Glutamatergic neuron (in vitro differentiated cells): Measurements from ENCODE around the gene FGF22. TPM values are rescaled to one million over a fixed set of nuclear protein-coding genes. Genes with fewer than 3 reads are reported as not detected.

ENCODE experiments used
- DNase-seq: peaks from one replicate; pipeline ENCODE4 v3.0.0; 2022
- H3K27ac Mint-ChIP-seq: one replicate; pipeline ENCODE4 v1.8.0; 2020; ENCODE audit warnings: mild to moderate bottlenecking, mixed read lengths, inconsistent platforms; ENCODE audit not compliant: unreplicated experiment
- H3K27me3 Mint-ChIP-seq: one replicate; pipeline ENCODE4 v1.8.0; 2020; ENCODE audit warnings: mild to moderate bottlenecking, moderate library complexity, mixed read lengths, inconsistent platforms; ENCODE audit not compliant: unreplicated experiment
- H3K36me3 Mint-ChIP-seq: one replicate; pipeline ENCODE4 v1.8.0; 2020; ENCODE audit warnings: mild to moderate bottlenecking, mixed read lengths, inconsistent platforms; ENCODE audit not compliant: unreplicated experiment
- H3K4me1 Mint-ChIP-seq: one replicate; pipeline ENCODE4 v1.8.0; 2020; ENCODE audit warnings: mild to moderate bottlenecking, low read depth, mixed read lengths, inconsistent platforms; ENCODE audit not compliant: unreplicated experiment
- H3K4me3 Mint-ChIP-seq: one replicate; pipeline ENCODE4 v1.8.0; 2020; ENCODE audit warnings: mild to moderate bottlenecking, mixed read lengths, inconsistent platforms; ENCODE audit not compliant: unreplicated experiment
- H3K9me3 Mint-ChIP-seq: one replicate; pipeline ENCODE4 v1.8.0; 2020; ENCODE audit warnings: mild to moderate bottlenecking, moderate library complexity, mixed read lengths, inconsistent platforms; ENCODE audit not compliant: unreplicated experiment
- total RNA-seq: library from RNA; stranded (reverse); fragmentation: NEBNext Ultra II Directional; extraction: Animal tissue kit (Norgen Biotek cat#: 25700); gene quantifications from one replicate; pipeline ENCODE4 v1.2.1, GENCODE V29; 2021; ENCODE audit not compliant: unreplicated experiment
- TF ChIP-seq, protein P1 (sequence below): fragments of 200-600 bp; sonication (generic); IDR thresholded peaks from one replicate; pipeline ENCODE4 v1.5.0; 2021; ENCODE audit not compliant: partially characterized antibody, unreplicated experiment

The FGF22 gene
- total RNA-seq, 1 donor from 2014 or later: 1.5 TPM

DNA sequence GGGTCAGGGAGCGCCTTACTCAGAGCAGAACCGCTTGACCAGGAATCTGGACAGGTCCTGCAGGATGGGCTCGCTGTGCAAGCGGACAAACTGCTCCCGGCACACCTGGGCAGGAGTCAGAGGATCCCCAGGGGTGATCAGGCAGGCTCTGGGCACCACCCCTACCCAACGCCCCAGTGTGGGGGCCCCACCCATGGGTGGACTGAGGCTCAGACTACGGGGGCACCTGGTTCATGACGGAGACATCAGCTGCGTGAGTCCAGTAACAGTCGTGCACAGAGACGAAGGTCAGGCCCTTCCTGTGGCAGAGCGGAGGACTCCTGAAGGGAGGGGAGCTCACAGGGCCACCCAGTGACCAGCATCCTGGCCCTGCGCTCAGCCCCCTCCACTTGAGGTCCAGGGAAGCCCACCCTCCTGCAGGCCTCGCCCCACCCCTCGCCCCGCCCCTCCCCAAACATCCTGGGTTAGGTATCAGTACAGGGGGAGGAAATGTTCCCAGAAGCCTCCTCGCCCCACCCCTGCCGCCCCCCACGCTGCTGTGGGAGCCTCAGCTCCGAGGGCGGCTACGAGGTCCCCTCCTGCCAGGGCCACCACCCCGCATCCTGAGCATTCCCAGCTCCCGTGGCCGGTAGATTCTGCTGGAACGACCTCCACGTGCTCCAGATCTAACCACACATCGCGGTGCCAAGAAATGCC is 22.0 kb upstream of the FGF22 start:
- Mint-ChIP-seq H3K4me1 (no peaks in the 10 kb centered on the region), H3K27ac (no peak overlapping the region), H3K36me3 (no peaks in the 10 kb centered on the region), H3K9me3 (peaks cover 9% of the 10 kb centered on the region), H3K4me3 (no peak overlapping the region), H3K27me3 (peaks cover 6% of the 10 kb centered on the region)
- TF ChIP-seq, protein P1, sequence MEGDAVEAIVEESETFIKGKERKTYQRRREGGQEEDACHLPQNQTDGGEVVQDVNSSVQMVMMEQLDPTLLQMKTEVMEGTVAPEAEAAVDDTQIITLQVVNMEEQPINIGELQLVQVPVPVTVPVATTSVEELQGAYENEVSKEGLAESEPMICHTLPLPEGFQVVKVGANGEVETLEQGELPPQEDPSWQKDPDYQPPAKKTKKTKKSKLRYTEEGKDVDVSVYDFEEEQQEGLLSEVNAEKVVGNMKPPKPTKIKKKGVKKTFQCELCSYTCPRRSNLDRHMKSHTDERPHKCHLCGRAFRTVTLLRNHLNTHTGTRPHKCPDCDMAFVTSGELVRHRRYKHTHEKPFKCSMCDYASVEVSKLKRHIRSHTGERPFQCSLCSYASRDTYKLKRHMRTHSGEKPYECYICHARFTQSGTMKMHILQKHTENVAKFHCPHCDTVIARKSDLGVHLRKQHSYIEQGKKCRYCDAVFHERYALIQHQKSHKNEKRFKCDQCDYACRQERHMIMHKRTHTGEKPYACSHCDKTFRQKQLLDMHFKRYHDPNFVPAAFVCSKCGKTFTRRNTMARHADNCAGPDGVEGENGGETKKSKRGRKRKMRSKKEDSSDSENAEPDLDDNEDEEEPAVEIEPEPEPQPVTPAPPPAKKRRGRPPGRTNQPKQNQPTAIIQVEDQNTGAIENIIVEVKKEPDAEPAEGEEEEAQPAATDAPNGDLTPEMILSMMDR: no peak
- no peak for DNase-seq

DNA sequence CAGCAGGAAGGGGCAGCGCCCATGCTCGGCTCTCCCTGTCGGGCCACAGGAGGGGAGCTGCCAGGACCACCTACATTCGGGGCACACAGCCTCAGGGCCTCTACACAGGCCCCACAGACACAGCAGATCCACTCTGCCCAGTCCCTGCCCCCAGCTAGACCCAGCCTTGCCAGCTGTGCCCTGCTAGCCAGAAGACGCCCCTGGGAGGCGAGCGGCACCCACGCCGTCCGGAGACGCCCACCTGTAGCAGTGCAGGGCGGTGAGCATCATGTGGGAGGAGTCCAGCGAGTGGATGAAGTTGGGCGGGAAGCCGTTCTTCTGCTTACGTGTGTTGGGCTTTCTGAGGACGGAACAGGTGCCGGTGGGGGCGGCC is 21.4 kb upstream of the FGF22 start:
- H3K27ac Mint-ChIP-seq: no peak overlapping the region
- H3K4me1 Mint-ChIP-seq: no peaks in the 10 kb centered on the region
- H3K36me3 Mint-ChIP-seq: no peaks in the 10 kb centered on the region
- TF ChIP-seq, protein P1: no peak
- DNase-seq: no peak
- no peak overlapping the region for H3K4me3 Mint-ChIP-seq
- H3K9me3 Mint-ChIP-seq: peaks cover 9% of the 10 kb centered on the region
- H3K27me3 Mint-ChIP-seq: peaks cover 6% of the 10 kb centered on the region

DNA sequence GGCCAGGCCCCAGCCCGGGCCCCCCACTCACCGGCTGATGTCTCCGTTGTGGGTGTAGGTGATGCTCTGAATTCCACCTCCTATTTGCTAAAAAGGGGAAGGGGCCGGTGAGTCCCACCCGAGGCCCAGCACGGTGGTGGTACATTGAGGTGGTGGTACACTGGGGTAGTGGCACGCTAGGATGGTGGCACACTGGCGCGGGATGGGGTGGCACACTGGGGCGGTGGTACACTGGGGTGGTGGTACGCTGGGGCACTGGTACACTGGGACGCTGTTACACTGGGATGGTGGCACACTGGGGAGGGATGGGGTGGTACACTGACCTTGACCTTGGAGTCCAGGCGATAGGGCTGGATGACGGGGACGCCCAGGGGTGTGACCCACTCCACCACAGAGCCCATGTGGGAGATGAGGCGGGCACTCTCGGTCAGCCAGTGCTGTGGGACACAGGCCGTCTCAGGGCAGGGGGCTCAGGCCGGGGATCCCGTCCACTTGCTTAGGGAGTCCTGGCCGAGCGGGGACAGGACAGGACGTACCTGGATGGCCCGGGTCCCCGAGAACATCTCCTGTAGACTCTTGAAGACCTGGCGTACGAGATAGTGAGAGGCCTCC is 20.9 kb upstream of the FGF22 start:
- peaks cover 9% of the 10 kb centered on the region for H3K9me3 Mint-ChIP-seq
- H3K36me3 Mint-ChIP-seq: no peaks in the 10 kb centered on the region
- DNase-seq: no peak
- H3K27ac Mint-ChIP-seq: no peak overlapping the region
- H3K4me3 Mint-ChIP-seq: no peak overlapping the region
- no peaks in the 10 kb centered on the region for H3K4me1 Mint-ChIP-seq
- peaks cover 8% of the 10 kb centered on the region for H3K27me3 Mint-ChIP-seq
- TF ChIP-seq, protein P1: no peak

DNA sequence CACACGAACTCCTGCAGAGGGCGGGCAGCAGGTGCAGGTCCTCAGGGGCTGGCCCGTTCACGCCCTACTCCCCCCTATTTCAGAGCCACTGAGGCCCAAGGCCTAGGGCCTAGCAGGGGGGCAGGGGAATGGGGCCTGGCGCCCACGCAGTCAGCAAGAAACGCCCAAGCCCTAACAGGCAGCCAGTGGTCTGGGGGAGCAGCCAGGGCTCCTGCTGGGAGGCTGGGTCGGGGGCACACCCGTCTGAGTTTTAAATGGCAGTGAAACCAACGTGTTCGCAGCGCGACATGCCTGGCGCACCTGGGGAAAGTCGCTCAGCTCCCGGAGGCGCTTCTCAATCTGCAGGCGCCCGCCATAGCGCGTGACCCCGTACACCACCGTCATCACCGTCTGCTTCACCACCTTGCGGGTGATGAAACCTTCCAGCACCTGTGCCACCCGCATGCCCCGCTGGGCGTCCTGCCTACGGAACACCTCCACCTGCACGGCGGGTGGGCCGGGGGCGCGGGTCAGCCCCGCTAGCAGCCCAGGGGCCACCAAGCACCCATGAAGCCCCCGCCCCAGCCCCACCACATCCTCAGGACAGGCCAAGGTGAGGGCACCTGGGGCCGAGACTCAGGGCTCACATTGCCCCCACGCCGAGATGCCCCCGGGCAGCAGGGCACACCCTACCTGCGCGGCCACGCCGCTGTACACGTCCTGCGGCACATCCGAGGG is 20.2 kb upstream of the FGF22 start:
- TF ChIP-seq, protein P1: no peak
- no peak for DNase-seq
- Mint-ChIP-seq H3K4me1 (no peaks in the 10 kb centered on the region), H3K9me3 (peaks cover 8% of the 10 kb centered on the region), H3K4me3 (no peak overlapping the region), H3K27ac (no peak overlapping the region), H3K27me3 (peaks cover 14% of the 10 kb centered on the region), H3K36me3 (no peaks in the 10 kb centered on the region)
